WTC11 (cell line): ENCODE measurements around the gene OGFR. TPM values are rescaled to one million over a fixed set of nuclear protein-coding genes. Genes with fewer than 3 reads are reported as not detected.

Source experiments
- ATAC-seq: fragments of 200-7000 bp; cut with Tn5 transposase; 2 replicates; pipeline ENCODE4 v1.10.0; 2021; ENCODE audit warnings: mild to moderate bottlenecking, moderate library complexity
- CTCF ChIA-PET: fragments of 300-600 bp; sonication (Branson Sonifier 250); formaldehyde crosslinking; loops from one replicate; lab custom pipeline; 2021; ENCODE audit warnings: antibody characterized with exemption; lab: Charles Lee
- POLR2A ChIA-PET: fragments of 350-600 bp; sonication (Branson Sonifier 250); formaldehyde crosslinking; loops from one replicate; lab custom pipeline; 2021; ENCODE audit warnings: antibody characterized with exemption; lab: Charles Lee
- DNase-seq: peaks from one replicate; pipeline ENCODE4 v3.0.0; 2021; ENCODE audit warnings: low spot score
- H3K27ac Mint-ChIP-seq: 2 replicates; pipeline ENCODE4 v1.8.0; 2021; ENCODE audit warnings: mixed read lengths
- H3K27me3 Mint-ChIP-seq: 2 replicates; pipeline ENCODE4 v1.8.0; 2021; ENCODE audit warnings: low read depth, mild to moderate bottlenecking, moderate library complexity, mixed read lengths
- H3K36me3 Mint-ChIP-seq: 2 replicates; pipeline ENCODE4 v1.8.0; 2021; ENCODE audit warnings: mixed read lengths
- H3K4me1 Mint-ChIP-seq: 2 replicates; pipeline ENCODE4 v1.8.0; 2022; ENCODE audit warnings: mixed read lengths
- H3K4me3 Mint-ChIP-seq: 2 replicates; pipeline ENCODE4 v1.8.0; 2021; ENCODE audit warnings: mild to moderate bottlenecking, moderate library complexity, mixed read lengths
- H3K9me3 Mint-ChIP-seq: 2 replicates; pipeline ENCODE4 v1.8.0; 2021; ENCODE audit warnings: mixed read lengths
- ATF2 ChIP-seq: sonication (generic); formaldehyde crosslinking; IDR thresholded peaks from 2 replicates; pipeline ENCODE4 v1.8.1; 2022; ENCODE audit warnings: low read depth, missing genetic modification reagents, borderline replicate concordance
- CREM ChIP-seq: sonication (generic); formaldehyde crosslinking; IDR thresholded peaks from 2 replicates; pipeline ENCODE4 v1.8.1; 2022; ENCODE audit warnings: mild to moderate bottlenecking, missing genetic modification reagents, moderate library complexity
- FOXJ3 ChIP-seq: sonication (generic); formaldehyde crosslinking; IDR thresholded peaks from 2 replicates; pipeline ENCODE4 v1.9.0; 2021; ENCODE audit warnings: missing genetic modification reagents, mild to moderate bottlenecking, borderline replicate concordance
- FOXK1 ChIP-seq: sonication (generic); formaldehyde crosslinking; IDR thresholded peaks from 2 replicates; pipeline ENCODE4 v1.8.0; 2022; ENCODE audit warnings: mild to moderate bottlenecking, moderate library complexity, missing genetic modification reagents
- GRHL2 ChIP-seq: fragments of 250-450 bp; sonication (Bioruptor Pico); IDR thresholded peaks from 2 replicates; pipeline ENCODE4 v1.8.0; 2022; ENCODE audit warnings: mild to moderate bottlenecking, moderate library complexity; ENCODE audit not compliant: insufficient replicate concordance, severe bottlenecking
- IRF2 ChIP-seq: sonication (generic); formaldehyde crosslinking; IDR thresholded peaks from 2 replicates; pipeline ENCODE4 v1.8.0; 2022; ENCODE audit warnings: low read depth, missing genetic modification reagents, borderline replicate concordance
- MXD4 ChIP-seq: fragments of 250-450 bp; sonication (Bioruptor Pico); IDR thresholded peaks from 2 replicates; pipeline ENCODE4 v1.8.0; 2021; ENCODE audit warnings: mild to moderate bottlenecking, moderate library complexity, borderline replicate concordance
- MYBL2 ChIP-seq: sonication (generic); formaldehyde crosslinking; IDR thresholded peaks from 2 replicates; pipeline ENCODE4 v1.8.1; 2023; ENCODE audit warnings: mild to moderate bottlenecking, moderate library complexity, missing genetic modification reagents
- NFATC4 ChIP-seq: fragments of 250-450 bp; sonication (Bioruptor Pico); IDR thresholded peaks from 2 replicates; pipeline ENCODE4 v1.9.0; 2021; ENCODE audit warnings: mild to moderate bottlenecking
- NFYB ChIP-seq: sonication (generic); formaldehyde crosslinking; conservative IDR thresholded peaks from 2 replicates; pipeline ENCODE4 v1.8.0; 2022; ENCODE audit warnings: low read depth, missing genetic modification reagents
- RORB ChIP-seq: fragments of 250-450 bp; sonication (Bioruptor Pico); IDR thresholded peaks from 2 replicates; pipeline ENCODE4 v1.9.0; 2021; ENCODE audit warnings: mild to moderate bottlenecking
- SMAD3 ChIP-seq: sonication (generic); formaldehyde crosslinking; IDR thresholded peaks from 2 replicates; pipeline ENCODE4 v1.8.0; 2022; ENCODE audit warnings: missing genetic modification reagents, mild to moderate bottlenecking, borderline replicate concordance
- TCF7 ChIP-seq: sonication (generic); formaldehyde crosslinking; IDR thresholded peaks from 2 replicates; pipeline ENCODE4 v1.8.0; 2022; ENCODE audit warnings: mild to moderate bottlenecking, low read depth, missing genetic modification reagents, moderate library complexity
- ZNF121 ChIP-seq: sonication (generic); formaldehyde crosslinking; IDR thresholded peaks from 2 replicates; pipeline ENCODE4 v1.8.0; 2023; ENCODE audit warnings: missing genetic modification reagents
- ZNF396 ChIP-seq: fragments of 250-450 bp; sonication (Bioruptor Pico); IDR thresholded peaks from 2 replicates; pipeline ENCODE4 v1.8.0; 2021; ENCODE audit warnings: mild to moderate bottlenecking, moderate library complexity, borderline replicate concordance
- ZNF423 ChIP-seq: fragments of 250-450 bp; sonication (Bioruptor Pico); IDR thresholded peaks from 2 replicates; pipeline ENCODE4 v2.1.2; 2022; ENCODE audit warnings: mild to moderate bottlenecking, moderate library complexity
- ZNF512 ChIP-seq: sonication (generic); formaldehyde crosslinking; IDR thresholded peaks from 2 replicates; pipeline ENCODE4 v1.8.1; 2022; ENCODE audit warnings: missing genetic modification reagents, borderline replicate concordance
- total RNA-seq: library from RNA; stranded (reverse); gene quantifications from 3 replicates; pipeline ENCODE4 v1.2.3, GENCODE V29; 2021
- TF ChIP-seq, protein P1 (sequence below): sonication (generic); formaldehyde crosslinking; IDR thresholded peaks from 2 replicates; pipeline ENCODE4 v1.8.0; 2023; ENCODE audit warnings: missing genetic modification reagents, mild to moderate bottlenecking, borderline replicate concordance
- TF ChIP-seq, protein P2 (sequence below): sonication (generic); formaldehyde crosslinking; IDR thresholded peaks from 2 replicates; pipeline ENCODE4 v1.8.1; 2023; ENCODE audit warnings: mild to moderate bottlenecking, missing genetic modification reagents
- TF ChIP-seq, protein P3 (sequence below): sonication (generic); formaldehyde crosslinking; IDR thresholded peaks from 2 replicates; pipeline ENCODE4 v1.8.1; 2023; ENCODE audit warnings: mild to moderate bottlenecking, missing genetic modification reagents

The OGFR gene
- total RNA-seq, 1 experiment from 2014 or later, result 43.3 TPM

- TF ChIP-seq, protein P1, sequence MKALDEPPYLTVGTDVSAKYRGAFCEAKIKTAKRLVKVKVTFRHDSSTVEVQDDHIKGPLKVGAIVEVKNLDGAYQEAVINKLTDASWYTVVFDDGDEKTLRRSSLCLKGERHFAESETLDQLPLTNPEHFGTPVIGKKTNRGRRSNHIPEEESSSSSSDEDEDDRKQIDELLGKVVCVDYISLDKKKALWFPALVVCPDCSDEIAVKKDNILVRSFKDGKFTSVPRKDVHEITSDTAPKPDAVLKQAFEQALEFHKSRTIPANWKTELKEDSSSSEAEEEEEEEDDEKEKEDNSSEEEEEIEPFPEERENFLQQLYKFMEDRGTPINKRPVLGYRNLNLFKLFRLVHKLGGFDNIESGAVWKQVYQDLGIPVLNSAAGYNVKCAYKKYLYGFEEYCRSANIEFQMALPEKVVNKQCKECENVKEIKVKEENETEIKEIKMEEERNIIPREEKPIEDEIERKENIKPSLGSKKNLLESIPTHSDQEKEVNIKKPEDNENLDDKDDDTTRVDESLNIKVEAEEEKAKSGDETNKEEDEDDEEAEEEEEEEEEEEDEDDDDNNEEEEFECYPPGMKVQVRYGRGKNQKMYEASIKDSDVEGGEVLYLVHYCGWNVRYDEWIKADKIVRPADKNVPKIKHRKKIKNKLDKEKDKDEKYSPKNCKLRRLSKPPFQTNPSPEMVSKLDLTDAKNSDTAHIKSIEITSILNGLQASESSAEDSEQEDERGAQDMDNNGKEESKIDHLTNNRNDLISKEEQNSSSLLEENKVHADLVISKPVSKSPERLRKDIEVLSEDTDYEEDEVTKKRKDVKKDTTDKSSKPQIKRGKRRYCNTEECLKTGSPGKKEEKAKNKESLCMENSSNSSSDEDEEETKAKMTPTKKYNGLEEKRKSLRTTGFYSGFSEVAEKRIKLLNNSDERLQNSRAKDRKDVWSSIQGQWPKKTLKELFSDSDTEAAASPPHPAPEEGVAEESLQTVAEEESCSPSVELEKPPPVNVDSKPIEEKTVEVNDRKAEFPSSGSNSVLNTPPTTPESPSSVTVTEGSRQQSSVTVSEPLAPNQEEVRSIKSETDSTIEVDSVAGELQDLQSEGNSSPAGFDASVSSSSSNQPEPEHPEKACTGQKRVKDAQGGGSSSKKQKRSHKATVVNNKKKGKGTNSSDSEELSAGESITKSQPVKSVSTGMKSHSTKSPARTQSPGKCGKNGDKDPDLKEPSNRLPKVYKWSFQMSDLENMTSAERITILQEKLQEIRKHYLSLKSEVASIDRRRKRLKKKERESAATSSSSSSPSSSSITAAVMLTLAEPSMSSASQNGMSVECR (CRISPR knock-in tag), result no peak
- TF ChIP-seq MYBL2 (no peak), ZNF512 (CRISPR knock-in tag) (no peak), ZNF121 (CRISPR knock-in tag) (no peak), TCF7 (no peak)
Observed at GRCh38 chr20:62818592-62819493, 14.2 kb downstream of the OGFR start (continued).

GRCh38 chr20:62819494-62820174, 15.0 kb downstream of the OGFR start:
- no peaks in the 10 kb centered on the region for H3K9me3 Mint-ChIP-seq
- peaks cover 27% of the 10 kb centered on the region for H3K4me1 Mint-ChIP-seq
- CTCF ChIA-PET, result interaction anchor here (1.2 kb wide), 1 partner anchor 177 kb away, joined by 3 read pairs; the partner anchor contains the start of gene SLCO4A1
- no peaks in the 10 kb centered on the region; the same call in 1 of the 2 replicates for H3K27me3 Mint-ChIP-seq
- no peaks in the 10 kb centered on the region for H3K36me3 Mint-ChIP-seq
- POLR2A ChIA-PET, result no interaction called here
- no peak overlapping the region for H3K4me3 Mint-ChIP-seq
- TF ChIP-seq MXD4 (CRISPR knock-in tag), result no peak
- TF ChIP-seq, protein P2, sequence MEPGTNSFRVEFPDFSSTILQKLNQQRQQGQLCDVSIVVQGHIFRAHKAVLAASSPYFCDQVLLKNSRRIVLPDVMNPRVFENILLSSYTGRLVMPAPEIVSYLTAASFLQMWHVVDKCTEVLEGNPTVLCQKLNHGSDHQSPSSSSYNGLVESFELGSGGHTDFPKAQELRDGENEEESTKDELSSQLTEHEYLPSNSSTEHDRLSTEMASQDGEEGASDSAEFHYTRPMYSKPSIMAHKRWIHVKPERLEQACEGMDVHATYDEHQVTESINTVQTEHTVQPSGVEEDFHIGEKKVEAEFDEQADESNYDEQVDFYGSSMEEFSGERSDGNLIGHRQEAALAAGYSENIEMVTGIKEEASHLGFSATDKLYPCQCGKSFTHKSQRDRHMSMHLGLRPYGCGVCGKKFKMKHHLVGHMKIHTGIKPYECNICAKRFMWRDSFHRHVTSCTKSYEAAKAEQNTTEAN, result no peak
- no peak for TF ChIP-seq ZNF396 (CRISPR knock-in tag)
- no peak for TF ChIP-seq FOXJ3
- TF ChIP-seq, protein P3, sequence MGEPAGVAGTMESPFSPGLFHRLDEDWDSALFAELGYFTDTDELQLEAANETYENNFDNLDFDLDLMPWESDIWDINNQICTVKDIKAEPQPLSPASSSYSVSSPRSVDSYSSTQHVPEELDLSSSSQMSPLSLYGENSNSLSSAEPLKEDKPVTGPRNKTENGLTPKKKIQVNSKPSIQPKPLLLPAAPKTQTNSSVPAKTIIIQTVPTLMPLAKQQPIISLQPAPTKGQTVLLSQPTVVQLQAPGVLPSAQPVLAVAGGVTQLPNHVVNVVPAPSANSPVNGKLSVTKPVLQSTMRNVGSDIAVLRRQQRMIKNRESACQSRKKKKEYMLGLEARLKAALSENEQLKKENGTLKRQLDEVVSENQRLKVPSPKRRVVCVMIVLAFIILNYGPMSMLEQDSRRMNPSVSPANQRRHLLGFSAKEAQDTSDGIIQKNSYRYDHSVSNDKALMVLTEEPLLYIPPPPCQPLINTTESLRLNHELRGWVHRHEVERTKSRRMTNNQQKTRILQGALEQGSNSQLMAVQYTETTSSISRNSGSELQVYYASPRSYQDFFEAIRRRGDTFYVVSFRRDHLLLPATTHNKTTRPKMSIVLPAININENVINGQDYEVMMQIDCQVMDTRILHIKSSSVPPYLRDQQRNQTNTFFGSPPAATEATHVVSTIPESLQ (CRISPR knock-in tag), result no peak
- no peak for TF ChIP-seq RORB (CRISPR knock-in tag)
- TF ChIP-seq FOXK1 (CRISPR knock-in tag), result no peak
- no peak for TF ChIP-seq GRHL2 (CRISPR knock-in tag)
- TF ChIP-seq NFATC4, result no peak
- TF ChIP-seq CREM (CRISPR knock-in tag), result no peak
- no peak for TF ChIP-seq ZNF423
- no peak for TF ChIP-seq SMAD3
- no peak for TF ChIP-seq NFYB
- TF ChIP-seq IRF2, result no peak
- no peak for TF ChIP-seq ATF2 (CRISPR knock-in tag)
- TF ChIP-seq, all 79 proteins: peak for 0
- H3K27ac Mint-ChIP-seq, result no peak overlapping the region
- DNase-seq, result no peak
- ATAC-seq, result no peak
